GM18870 (cell line): Measurements from ENCODE around the gene GK.
"Not testable (repeated sequence)": the region's sequence is repeated elsewhere in the genome, so short reads cannot be mapped to it uniquely, and the experiment has no call there.

ENCODE experiments used
- ATAC-seq: cut with Tn5 transposase; IDR thresholded peaks from one replicate; pipeline ENCODE4 v1.9.1; 2021; ENCODE audit warnings: moderate library complexity; ENCODE audit not compliant: unreplicated experiment

GK gene

DNA sequence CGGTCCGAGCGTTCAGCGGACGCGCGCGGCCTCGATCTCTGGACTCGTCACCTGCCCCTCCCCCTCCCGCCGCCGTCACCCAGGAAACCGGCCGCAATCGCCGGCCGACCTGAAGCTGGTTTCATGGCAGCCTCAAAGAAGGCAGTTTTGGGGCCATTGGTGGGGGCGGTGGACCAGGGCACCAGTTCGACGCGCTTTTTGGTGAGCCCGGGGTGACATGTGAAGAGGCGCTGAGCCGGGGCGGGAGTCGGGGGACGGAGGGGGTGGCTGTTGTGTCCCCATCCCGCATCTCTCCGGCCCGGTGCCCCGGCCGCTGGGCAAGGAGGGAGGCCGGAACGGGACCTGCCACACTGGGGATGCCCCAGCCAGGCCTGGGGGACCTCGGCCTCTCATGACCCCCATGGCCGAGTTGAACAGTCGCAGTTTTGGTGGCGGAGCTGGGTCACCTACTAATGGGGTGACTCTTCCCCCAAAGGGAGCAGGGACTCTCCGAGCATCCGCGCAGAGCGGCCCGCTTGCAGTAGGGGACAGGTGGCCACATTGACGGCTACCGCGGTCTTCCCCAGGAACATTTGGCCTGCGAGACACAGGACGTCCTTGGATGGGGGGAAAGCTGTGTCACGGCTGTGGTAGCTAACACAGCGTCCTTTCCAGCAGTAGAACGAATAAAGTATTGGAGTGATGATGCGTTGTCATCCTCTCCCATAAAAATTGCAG is at the start of gene GK:
Gene GK (plus strand): TSS at position 9 of the 717 bp plus-strand sequence. CDS start 115 bp downstream, at position 124.
- ATAC-seq = no peak

DNA sequence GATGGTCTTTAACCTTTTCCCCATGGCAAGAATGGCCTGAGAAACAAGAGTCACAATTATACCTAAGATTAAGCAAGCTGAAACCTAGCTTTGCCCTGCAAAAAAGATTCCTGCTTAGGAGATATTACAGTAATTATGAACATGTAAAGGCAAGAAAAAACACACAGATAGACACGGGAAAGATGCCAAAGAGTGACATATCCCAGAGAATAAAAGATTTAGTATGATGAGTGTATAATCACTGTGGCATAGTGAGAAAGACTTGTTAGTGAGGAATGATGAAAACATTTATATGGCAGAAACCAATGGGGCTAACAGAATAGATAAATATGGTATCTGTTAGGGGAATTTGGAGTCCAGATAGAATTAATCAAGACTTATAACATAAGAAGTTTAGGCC is 46.1 kb upstream of the GK start:
- ATAC-seq = no peak

- ATAC-seq = no peak
These were observed 43.2 kb upstream of the GK start for GRCh38 chrX:30610026-30610425.

DNA sequence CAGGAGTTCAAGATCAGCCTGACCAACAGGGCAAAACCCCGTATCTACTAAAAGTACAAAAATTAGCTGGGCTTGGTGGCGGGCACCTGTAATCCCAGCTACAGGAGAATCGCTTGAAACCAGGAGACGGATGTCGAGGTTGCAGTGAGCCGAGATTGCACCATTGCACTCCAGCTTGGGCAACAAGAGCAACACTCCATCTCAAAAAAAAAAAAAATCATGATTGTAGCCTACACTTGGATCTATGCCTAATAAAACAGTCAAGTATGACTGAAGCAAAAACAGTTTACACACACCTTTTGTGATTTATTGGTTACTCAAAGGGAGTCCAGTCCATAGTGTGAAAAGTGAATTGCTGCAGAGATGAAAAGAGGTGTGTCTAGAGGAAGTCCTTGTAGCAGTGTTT is 41.0 kb upstream of the GK start:
- no peak for ATAC-seq

GRCh38 chrX:30613721-30614120 is 39.5 kb upstream of the GK start:
- ATAC-seq = no peak

DNA sequence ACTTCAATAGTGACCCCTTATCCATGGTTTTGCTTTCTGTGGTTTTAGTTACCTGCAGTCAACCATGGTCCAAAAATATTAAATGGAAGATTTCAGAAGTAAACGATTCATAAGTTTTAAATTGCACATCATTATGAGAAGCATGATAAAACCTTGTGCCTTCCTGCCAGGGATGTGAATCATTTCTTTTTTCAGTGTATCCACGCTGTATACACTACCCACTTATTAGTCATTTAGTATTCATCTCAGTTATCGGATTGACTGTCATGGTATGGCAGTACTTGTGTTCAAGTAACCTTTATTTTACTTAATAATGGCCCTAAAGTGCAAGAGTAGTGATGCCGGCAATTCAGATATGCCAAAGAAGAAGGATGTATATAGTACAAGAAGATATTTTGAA is 38.0 kb upstream of the GK start:
- no peak for ATAC-seq

GRCh38 chrX:30618160-30618765 is 35.0 kb upstream of the GK start:
- ATAC-seq = no peak

- ATAC-seq = no peak
These were observed 33.1 kb upstream of the GK start for GRCh38 chrX:30620125-30620524.

DNA sequence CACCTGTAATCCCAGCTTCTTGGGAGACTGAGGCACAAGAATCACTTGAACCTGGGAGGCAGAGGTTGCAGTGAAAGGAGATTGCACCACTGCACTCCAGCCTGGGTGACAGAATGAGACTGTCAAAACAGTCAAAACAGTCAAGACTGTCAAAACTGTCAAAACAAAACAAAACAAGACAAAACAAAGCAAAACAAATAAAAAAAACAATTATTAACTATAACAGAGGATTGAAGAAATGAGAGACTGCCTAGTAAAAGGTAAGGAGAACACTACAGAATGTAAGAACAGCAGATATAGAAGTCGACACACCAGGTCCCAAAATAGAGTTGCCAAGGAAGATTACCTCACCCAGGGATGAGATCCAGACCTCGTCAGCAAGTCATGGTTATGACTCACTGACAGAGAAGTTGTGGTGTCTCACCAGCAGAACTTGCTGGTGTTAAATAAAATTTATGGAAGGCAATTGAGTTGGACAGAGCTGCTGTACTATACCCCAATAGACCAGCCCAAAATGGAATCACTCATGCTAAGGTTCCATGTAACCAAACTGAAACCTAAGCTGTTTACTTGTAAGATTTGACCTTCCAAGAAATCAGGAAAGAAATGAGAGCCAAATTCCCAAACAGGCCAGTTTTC is 32.1 kb upstream of the GK start:
- ATAC-seq = no peak

DNA sequence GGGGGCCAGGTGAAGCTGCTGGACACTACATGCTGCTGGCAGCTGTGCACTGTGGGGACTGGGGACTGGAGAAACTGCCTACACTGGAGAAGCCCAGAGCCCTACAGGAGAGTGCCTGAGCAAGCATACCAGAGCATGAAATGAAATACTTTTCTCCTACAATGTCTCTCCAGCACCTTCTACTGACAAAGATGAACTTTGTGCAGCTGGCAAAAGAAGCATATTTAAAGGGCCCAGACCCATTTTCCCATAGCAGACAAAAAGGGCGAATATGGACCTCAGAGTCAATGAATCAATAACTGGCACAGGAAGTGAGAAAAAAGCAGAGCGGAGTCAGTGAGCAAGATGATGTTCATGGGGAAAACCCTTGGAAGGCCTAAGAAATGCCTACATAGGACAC is 30.9 kb upstream of the GK start:
- ATAC-seq = no peak

- no peak for ATAC-seq
These were observed 26.8 kb upstream of the GK start for GRCh38 chrX:30626402-30626801.

DNA sequence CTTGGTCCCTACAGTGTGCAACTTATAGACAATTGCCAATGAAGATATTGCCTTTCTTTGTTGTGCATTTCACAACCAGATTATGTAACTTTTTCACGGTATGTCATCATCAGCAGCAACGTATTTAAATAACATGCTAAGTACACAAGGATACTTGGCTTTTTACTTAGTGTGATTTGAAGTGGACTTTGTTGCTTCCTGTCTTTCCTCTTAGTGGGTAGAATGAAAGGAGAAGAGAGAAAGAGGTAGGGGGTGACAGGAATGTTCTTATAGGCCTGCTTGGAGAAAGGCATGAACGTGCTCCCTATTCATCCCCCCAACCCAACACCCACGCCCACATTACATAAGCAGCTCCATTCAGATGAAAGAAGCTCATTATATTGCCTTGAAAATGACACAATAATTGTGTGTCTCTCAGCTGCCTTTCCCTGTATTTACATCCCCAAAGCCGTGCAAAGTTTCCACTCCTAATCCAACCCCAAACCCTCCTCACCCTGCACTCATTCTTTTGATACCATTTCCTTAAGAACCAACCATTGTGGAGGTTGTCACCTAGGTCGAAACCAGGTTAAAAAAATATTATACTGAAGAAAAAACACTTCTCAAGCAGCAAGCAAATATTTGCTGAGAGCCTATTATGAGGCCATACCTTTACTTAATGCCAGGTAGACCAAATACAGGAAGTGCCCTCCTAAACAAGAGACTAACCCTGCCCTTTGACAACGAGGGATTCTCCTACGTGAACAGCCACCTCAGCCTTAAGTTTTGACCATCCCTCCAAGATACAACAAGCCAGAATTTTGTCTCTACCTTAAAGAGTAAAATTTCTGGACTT is 25.2 kb upstream of the GK start:
- ATAC-seq = no peak

DNA sequence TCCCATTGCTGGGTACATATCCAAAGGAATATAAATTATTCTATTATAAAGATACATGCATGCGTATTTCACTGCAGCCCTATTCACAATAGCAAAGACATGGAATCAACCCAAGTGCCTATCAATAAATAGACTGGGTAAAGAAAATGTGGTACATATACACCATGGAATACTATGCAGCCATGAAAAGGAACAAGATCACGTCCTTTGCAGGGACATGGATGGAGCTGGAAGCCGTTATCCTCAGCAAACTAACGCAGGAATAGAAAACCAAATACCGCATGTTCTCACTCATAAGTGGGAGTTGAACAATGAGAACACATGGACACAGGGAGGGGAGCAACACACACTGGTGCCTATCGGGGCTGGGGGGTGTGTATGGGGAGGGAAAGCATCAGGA is 19.2 kb upstream of the GK start:
- ATAC-seq = not testable (repeated sequence)

DNA sequence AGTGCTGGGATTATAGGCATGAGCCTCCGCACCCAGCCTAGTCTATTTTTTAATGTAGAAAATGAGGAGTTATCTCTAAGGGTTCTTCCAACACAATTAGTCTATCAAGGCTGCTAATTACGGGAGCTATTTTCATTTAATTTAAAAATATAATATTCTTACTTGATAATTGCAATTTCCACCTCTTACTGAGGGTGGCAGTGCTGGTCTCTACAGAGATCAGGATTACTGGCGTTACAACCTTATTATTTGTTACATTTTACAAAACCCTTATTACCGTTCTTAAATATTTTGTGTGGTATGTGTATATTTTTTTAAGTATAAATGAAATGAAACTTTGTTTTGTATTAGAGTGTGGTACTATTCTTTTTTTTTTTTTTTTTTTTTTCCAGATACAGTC is 17.6 kb upstream of the GK start:
- ATAC-seq = no peak

DNA sequence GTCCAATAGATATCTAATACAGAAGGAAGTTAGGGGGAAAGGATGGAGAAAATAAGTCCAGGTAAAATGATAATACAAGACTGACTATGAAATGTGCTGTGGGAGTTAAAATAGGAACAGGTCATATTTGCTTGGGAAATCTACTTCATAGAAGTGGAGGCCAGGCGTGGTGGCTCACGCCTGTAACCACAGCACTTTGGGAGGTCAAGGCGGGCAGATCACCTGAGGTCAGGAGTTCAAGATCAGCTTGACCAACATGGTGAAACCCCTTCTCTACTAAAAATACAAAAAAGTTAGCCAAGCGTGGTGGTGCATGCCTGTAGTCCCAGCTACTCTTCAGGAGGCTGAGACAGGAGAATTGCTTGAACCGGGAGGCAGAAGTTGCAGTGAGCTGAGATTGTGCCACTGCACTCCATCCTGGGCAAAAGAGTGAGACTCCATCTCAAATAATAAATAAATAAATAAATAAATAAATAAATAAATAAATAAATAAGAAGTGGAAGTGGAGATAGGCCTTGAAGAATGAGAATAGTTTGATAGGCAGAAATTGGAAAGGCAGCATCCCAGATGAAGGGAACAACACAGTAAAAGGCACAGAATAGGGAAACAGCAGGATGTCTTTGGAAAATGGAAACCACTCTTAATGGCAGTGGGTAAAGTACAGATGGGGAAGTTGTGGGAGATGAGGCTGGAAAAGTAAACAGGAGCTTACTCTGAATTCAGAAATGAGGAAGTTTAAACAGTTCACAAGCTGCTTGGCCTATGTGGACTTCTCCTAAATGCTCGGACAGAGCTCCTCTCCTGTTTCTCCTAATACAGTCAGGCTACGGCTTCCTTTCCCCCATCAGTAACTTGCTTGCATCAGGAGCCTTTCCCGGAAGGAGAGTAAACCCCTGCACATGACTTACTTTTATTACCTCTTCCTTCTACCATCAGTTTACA is 15.1 kb upstream of the GK start:
- ATAC-seq = no peak

DNA sequence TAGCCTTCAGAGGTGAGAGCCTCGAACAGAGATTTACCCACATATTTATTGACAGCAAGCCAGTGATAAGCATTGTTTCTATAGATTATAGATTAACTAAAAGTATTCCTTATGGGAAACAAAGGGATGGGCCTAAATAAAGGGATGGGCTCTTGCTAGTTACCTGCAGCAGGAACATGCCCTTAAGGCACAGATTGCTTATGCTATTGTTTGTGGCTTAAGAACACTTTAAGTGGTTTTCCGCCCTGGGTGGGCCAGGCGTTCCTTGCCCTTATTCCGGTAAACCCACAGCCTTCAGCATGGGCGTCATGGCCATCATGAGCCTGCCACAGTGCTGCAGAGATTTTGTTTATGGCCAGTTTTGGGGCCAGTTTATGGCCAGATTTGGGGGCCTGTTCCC is 13.5 kb upstream of the GK start:
- not testable (repeated sequence) for ATAC-seq

GRCh38 chrX:30642642-30643041 is 10.6 kb upstream of the GK start:
- no peak for ATAC-seq

- no peak for ATAC-seq
These were observed 9.9 kb upstream of the GK start for GRCh38 chrX:30643313-30643821.

- ATAC-seq = peak; percentile 50
These were observed 3.4 kb upstream of the GK start for GRCh38 chrX:30649859-30650258.
